Neural progenitor cell (in vitro differentiated cells): ENCODE data around the gene AEN.

Source experiments
- EZH2 ChIP-seq: fragments of 200-600 bp; sonication (generic); IDR thresholded peaks from 2 replicates; pipeline ENCODE4 v1.6.1; 2017; ENCODE audit warnings: antibody characterized with exemption, mild to moderate bottlenecking, moderate library complexity
- TF ChIP-seq, protein P1 (sequence below): fragments of 200-600 bp; sonication (generic); IDR thresholded peaks from 2 replicates; pipeline ENCODE4 v1.5.1; 2017; ENCODE audit warnings: antibody characterized with exemption, mild to moderate bottlenecking

DNA sequence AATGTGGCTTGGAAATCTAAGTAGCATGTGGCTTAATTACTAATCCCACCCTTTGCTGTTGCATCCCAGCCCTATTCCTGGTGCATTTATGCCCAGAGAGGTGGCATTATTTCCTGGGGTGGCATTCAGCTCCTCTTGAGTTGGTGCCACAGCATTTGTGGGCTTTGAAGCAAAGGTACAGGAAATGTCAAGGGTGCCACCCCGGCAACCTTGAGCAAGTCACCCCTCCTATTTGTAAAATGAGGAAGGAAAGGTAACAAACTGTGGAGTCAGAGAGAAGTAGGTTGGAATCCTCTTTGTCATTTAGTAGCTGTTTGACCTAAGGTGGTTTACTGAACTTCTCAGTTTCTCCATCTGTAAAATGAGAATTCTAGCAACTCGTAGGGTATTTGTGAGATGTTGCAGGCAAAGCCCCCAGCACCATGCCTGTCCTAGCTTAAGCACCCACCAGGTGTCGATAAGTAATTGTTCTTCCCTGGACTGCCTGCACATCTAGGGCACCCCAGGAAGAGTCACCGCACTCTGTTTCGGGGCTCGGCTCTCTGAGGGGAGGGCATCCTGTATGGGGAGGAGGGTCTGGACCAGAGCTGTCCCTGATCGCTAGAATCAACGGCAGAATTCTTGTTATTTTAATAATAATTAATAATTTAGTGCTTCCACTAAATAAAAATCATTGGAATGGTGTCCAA is 34.8 kb downstream of the AEN start:
- TF ChIP-seq, protein P1, sequence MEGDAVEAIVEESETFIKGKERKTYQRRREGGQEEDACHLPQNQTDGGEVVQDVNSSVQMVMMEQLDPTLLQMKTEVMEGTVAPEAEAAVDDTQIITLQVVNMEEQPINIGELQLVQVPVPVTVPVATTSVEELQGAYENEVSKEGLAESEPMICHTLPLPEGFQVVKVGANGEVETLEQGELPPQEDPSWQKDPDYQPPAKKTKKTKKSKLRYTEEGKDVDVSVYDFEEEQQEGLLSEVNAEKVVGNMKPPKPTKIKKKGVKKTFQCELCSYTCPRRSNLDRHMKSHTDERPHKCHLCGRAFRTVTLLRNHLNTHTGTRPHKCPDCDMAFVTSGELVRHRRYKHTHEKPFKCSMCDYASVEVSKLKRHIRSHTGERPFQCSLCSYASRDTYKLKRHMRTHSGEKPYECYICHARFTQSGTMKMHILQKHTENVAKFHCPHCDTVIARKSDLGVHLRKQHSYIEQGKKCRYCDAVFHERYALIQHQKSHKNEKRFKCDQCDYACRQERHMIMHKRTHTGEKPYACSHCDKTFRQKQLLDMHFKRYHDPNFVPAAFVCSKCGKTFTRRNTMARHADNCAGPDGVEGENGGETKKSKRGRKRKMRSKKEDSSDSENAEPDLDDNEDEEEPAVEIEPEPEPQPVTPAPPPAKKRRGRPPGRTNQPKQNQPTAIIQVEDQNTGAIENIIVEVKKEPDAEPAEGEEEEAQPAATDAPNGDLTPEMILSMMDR, result no peak
- TF ChIP-seq EZH2, result no peak
